GM21360 (cell line): ENCODE data around the gene COMMD1.
"Not testable (repeated sequence)": the region's sequence is repeated elsewhere in the genome, so short reads cannot be mapped to it uniquely, and the experiment has no call there.

Experiments used
- ATAC-seq: cut with Tn5 transposase; IDR thresholded peaks from one replicate; pipeline ENCODE4 v1.9.1; 2021; ENCODE audit warnings: mild to moderate bottlenecking, moderate library complexity; ENCODE audit not compliant: unreplicated experiment

COMMD1 gene

DNA sequence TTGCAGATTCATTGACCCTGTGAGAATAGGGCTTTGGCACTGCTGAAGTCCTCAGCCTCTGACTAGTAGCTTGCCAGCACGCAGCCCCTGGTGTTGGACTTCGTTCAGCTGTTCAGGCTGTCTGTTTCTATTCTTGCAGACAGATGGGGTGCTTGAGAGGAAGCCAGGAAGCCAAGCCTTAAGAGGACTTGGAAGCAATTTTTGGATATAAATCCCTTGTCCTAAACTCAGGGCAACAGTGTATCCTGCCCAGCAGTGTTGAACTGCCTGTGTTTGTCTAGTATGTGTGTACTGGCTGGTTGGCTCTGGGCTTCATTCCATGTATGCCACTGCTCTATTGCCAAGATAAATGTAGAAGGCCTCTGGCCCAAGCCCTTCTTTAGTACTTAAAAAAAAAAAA lies 108.6 kb downstream of the COMMD1 start:
- no peak for ATAC-seq

DNA sequence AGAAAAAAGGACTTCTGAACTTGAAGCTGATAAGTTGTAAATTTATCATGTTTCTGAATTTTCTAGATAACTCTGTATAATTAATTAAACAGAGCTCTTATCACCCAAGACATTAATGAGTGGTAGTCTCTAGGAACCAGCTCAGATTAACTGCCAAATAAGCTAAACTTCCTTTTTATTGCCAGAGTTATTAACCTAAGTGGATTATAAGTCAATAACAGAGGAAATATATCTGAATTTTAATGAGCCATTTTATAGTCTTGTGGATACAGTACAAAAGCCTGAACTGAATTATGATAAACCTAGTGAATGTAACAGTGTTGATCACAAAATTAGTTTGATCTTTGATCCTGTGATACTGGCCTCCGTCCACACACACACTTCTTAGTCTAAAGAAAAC lies 111.5 kb downstream of the COMMD1 start:
- no peak for ATAC-seq

- ATAC-seq, result no peak
These were observed 124.4 kb downstream of the COMMD1 start for GRCh38 chr2:62029910-62030309.

- no peak for ATAC-seq
These were observed 125.4 kb downstream of the COMMD1 start for GRCh38 chr2:62030902-62031301.

GRCh38 chr2:62032096-62032495 lies 126.6 kb downstream of the COMMD1 start:
- no peak for ATAC-seq

DNA sequence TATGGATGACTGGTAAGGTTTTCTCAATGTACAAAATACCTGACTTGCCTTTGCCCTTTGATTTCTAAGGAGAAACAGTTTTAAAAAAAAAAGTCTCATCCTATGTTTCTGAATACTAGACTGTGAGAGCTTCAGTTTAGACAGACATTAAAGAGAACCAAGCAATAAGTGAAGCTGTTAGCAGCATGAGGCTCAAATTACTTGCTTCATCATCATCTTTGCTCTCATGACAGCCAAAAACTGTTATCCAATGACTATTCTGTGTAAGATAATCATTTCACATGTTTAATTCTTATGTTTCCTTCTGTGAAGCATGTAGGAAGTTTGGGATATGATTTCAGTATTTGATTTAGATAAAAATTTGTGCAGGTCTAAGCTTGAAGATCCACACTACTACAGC lies 129.2 kb downstream of the COMMD1 start:
- ATAC-seq, result no peak

- ATAC-seq, result no peak
These were observed 130.8 kb downstream of the COMMD1 start for GRCh38 chr2:62036229-62036628.

DNA sequence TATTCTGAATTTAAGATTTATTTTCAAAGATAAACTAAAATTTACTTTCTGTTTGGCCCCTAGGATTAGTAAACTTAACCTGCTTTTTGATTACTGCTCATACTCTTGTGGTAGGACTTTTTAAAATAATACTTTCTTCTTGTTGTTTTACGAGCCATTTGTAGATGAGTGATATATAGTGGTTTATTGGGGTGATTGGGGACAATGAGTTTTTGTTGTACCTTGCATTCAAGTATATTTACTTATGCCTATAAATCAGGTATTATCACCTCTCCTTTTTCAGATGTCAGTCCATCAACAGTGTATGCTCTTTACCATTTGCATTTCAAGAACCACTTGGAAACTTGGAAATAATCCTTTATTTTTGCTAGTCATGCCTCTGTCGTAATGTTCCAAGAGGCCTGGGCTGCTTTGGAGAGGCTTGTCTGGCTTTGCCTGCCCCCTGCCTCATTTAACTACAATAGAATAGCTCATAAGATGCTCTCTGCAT lies 131.3 kb downstream of the COMMD1 start:
- no peak for ATAC-seq

- ATAC-seq, result peak; percentile 97
These were observed 133.7 kb downstream of the COMMD1 start for GRCh38 chr2:62038975-62039771.

DNA sequence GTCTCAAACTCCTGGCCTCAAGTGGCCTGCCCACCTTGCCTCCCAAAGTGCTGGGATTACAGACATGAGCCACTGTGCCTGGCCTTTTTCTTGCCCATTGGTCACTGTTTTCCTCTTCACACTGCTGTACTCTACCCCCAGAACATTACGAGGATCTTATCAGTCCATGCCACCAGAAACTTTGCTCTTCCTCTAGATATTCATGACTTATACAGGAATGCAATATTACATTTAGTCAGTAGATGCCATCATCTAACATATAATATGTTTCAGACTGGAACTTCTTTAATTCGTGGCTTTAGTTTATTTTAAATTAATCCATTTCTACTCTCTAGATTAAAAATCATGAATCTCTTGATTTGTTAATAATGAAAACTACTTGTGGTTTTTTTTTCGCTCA lies 135.5 kb downstream of the COMMD1 start:
- ATAC-seq, result no peak

- not testable (repeated sequence) for ATAC-seq
These were observed 136.4 kb downstream of the COMMD1 start for GRCh38 chr2:62041701-62042385.

GRCh38 chr2:62042400-62042799 lies 136.9 kb downstream of the COMMD1 start:
- no peak for ATAC-seq

DNA sequence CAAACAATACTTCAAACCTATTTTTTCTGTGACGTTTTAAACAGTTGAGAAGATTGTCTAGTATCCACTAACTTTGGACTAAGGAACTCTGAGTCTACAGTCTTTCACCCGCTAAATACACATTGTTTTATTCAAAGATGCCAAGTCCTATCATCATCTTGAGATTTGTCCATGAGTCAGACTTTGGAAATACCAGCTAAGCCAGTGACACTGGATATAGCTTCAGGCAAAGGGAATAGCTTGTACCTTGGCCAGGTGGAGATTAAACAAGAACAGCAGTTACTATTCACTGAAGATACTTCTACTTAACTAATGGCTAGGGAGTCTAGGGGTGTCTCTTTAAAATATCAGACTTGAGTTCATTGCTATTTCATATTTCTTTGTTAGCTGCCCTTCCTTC lies 137.5 kb downstream of the COMMD1 start:
- no peak for ATAC-seq

GRCh38 chr2:62045017-62045543 lies 139.6 kb downstream of the COMMD1 start:
- no peak for ATAC-seq

GRCh38 chr2:62046141-62046540 lies 140.7 kb downstream of the COMMD1 start:
- ATAC-seq, result no peak

- no peak for ATAC-seq
These were observed 145.1 kb downstream of the COMMD1 start for GRCh38 chr2:62050456-62051045.

DNA sequence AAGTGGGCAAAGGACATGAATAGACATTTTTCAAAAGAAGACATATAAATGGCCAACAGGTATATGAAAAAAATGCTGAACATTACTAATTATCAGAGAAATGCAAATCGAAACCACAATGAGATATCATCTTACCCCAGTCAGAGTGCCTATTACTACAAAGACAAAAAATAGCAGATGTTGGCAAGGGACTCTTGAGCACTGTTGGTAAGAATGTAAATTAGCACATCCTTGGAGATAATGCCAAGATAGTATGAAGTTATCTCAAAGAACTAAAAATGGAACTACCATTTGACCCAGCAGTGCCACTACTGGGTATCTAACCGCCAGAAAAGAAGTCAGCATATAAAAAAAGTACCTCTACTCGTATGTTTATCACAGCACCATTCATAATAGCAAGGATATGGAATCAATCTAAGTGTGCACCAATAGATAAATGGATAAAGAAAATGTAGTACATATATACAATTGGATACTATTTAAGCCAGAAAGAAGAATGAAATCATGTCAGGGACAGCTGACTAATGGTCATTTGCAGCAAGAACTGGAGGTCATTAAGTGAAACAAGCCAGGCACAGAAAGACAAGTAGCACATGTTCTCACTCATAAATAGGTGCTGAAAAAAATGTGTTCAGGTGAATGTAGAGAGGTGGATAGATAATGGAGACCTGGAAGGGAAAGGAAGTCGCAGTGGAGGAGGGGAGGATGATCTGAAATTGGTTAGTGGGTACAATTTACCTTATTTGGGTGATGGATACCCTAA lies 148.7 kb downstream of the COMMD1 start:
- no peak for ATAC-seq

DNA sequence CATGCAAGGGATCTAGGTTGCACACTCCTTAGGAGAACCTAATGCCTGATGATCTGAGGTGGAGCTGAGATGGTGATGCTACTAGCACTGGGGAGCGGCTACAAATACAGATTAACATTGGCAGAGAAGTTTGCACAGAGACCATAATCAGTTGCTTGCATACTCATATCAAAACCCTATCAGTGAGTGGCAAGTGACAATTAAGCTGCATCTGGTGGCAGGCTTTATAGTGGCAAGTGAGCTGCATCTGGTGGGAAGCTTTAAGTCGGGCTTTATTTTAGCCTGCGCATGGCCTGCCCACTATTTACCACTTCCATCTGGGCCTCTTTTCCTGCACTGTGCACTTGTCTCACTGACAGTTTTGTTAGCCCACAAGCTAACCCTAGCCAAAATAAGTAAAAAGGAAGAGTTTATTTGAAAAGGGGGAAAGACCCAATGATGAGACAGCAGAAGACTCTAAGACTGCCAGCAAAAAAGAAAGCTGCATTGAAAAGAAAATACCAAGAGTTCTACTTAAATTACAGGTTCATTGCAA lies 149.5 kb downstream of the COMMD1 start:
- no peak for ATAC-seq

GRCh38 chr2:62055724-62056336 lies 150.4 kb downstream of the COMMD1 start:
- no peak for ATAC-seq

DNA sequence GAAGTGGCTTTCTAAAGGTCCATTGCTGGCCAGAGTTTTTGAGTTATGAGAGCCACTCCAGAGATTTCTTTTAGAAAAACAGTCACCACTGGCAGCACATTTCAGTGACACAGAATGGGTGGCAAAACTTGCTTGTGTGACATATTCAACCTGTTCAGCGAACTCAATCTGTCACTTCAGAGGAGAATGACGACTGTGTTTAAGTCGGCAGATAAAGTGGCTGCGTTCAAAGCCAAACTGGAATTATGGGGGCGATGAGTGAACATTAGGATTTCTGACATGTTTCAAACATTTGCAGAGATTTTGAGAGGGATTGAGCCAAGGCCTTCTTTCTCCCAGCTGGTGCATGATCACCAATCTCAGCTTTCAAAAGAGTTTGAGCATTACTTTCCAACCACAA lies 150.9 kb downstream of the COMMD1 start:
- ATAC-seq, result no peak
